ENCODE data around the gene KIRREL3. TPM values are rescaled to one million over a fixed set of nuclear protein-coding genes. Genes with fewer than 3 reads are reported as not detected.

Gene KIRREL3
- total and polyA plus RNA-seq, 2 of the 8 experiments (the other 6 are each of a cell fraction or from before 2014, with no cell fraction given), result 0.29 to 0.32 TPM

- TF ChIP-seq, protein P1, sequence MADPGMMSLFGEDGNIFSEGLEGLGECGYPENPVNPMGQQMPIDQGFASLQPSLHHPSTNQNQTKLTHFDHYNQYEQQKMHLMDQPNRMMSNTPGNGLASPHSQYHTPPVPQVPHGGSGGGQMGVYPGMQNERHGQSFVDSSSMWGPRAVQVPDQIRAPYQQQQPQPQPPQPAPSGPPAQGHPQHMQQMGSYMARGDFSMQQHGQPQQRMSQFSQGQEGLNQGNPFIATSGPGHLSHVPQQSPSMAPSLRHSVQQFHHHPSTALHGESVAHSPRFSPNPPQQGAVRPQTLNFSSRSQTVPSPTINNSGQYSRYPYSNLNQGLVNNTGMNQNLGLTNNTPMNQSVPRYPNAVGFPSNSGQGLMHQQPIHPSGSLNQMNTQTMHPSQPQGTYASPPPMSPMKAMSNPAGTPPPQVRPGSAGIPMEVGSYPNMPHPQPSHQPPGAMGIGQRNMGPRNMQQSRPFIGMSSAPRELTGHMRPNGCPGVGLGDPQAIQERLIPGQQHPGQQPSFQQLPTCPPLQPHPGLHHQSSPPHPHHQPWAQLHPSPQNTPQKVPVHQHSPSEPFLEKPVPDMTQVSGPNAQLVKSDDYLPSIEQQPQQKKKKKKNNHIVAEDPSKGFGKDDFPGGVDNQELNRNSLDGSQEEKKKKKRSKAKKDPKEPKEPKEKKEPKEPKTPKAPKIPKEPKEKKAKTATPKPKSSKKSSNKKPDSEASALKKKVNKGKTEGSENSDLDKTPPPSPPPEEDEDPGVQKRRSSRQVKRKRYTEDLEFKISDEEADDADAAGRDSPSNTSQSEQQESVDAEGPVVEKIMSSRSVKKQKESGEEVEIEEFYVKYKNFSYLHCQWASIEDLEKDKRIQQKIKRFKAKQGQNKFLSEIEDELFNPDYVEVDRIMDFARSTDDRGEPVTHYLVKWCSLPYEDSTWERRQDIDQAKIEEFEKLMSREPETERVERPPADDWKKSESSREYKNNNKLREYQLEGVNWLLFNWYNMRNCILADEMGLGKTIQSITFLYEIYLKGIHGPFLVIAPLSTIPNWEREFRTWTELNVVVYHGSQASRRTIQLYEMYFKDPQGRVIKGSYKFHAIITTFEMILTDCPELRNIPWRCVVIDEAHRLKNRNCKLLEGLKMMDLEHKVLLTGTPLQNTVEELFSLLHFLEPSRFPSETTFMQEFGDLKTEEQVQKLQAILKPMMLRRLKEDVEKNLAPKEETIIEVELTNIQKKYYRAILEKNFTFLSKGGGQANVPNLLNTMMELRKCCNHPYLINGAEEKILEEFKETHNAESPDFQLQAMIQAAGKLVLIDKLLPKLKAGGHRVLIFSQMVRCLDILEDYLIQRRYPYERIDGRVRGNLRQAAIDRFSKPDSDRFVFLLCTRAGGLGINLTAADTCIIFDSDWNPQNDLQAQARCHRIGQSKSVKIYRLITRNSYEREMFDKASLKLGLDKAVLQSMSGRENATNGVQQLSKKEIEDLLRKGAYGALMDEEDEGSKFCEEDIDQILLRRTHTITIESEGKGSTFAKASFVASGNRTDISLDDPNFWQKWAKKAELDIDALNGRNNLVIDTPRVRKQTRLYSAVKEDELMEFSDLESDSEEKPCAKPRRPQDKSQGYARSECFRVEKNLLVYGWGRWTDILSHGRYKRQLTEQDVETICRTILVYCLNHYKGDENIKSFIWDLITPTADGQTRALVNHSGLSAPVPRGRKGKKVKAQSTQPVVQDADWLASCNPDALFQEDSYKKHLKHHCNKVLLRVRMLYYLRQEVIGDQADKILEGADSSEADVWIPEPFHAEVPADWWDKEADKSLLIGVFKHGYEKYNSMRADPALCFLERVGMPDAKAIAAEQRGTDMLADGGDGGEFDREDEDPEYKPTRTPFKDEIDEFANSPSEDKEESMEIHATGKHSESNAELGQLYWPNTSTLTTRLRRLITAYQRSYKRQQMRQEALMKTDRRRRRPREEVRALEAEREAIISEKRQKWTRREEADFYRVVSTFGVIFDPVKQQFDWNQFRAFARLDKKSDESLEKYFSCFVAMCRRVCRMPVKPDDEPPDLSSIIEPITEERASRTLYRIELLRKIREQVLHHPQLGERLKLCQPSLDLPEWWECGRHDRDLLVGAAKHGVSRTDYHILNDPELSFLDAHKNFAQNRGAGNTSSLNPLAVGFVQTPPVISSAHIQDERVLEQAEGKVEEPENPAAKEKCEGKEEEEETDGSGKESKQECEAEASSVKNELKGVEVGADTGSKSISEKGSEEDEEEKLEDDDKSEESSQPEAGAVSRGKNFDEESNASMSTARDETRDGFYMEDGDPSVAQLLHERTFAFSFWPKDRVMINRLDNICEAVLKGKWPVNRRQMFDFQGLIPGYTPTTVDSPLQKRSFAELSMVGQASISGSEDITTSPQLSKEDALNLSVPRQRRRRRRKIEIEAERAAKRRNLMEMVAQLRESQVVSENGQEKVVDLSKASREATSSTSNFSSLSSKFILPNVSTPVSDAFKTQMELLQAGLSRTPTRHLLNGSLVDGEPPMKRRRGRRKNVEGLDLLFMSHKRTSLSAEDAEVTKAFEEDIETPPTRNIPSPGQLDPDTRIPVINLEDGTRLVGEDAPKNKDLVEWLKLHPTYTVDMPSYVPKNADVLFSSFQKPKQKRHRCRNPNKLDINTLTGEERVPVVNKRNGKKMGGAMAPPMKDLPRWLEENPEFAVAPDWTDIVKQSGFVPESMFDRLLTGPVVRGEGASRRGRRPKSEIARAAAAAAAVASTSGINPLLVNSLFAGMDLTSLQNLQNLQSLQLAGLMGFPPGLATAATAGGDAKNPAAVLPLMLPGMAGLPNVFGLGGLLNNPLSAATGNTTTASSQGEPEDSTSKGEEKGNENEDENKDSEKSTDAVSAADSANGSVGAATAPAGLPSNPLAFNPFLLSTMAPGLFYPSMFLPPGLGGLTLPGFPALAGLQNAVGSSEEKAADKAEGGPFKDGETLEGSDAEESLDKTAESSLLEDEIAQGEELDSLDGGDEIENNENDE (IDR thresholded peaks at IDR 0.05; ENCODE audit: insufficient replicate concordance, low read length), result no peak
- TF ChIP-seq KDM5A (IDR thresholded peaks at IDR 0.05; ENCODE audit: low read length), result no peak
- TF ChIP-seq E2F6 (IDR thresholded peaks at IDR 0.05), result no peak
- TF ChIP-seq CHD2 (IDR thresholded peaks at IDR 0.05; ENCODE audit: low read length), result no peak
- no peak for TF ChIP-seq POLR2A (IDR thresholded peaks at IDR 0.05; ENCODE audit: control extremely low read depth in 1 of 2, low read depth in 2 of 2, low read length in 2 of 2)
- no peak for TF ChIP-seq KDM4A (IDR thresholded peaks at IDR 0.05; ENCODE audit: low read depth, low read length, severe bottlenecking)
- no peak for TF ChIP-seq RNF2 (IDR thresholded peaks at IDR 0.05; ENCODE audit: borderline replicate concordance, low read depth, low read length, missing control alignments, poor library complexity, severe bottlenecking)
- TF ChIP-seq GTF2F1 (IDR thresholded peaks at IDR 0.05; ENCODE audit: borderline replicate concordance, low read depth, low read length), result no peak
- no peak for TF ChIP-seq CEBPB (IDR thresholded peaks at IDR 0.05; ENCODE audit: low read depth, low read length)
- TF ChIP-seq USF2 (IDR thresholded peaks at IDR 0.05; ENCODE audit: low read length), result no peak
These were observed 37.5 kb downstream of the KIRREL3 start (continued) for GRCh38 chr11:126963115-126963514.

Measured in H1 (cell line).